Loucy (cell line): ENCODE measurements around the gene COL13A1.

ENCODE experiments used
- H2AFZ ChIP-seq: fragments of 200-600 bp; sonication (generic); 2 replicates; pipeline ENCODE4 v1.6.0; 2016; ENCODE audit warnings: antibody characterized with exemption, mild to moderate bottlenecking, low read length, moderate library complexity
- H3F3A ChIP-seq: fragments of 200-600 bp; 2 replicates; pipeline ENCODE4 v1.6.0; 2016; ENCODE audit warnings: antibody characterized with exemption, low read depth, mild to moderate bottlenecking
- H3K27me3 ChIP-seq: fragments of 200-600 bp; sonication (generic); 2 replicates; pipeline ENCODE4 v1.6.1; 2014; ENCODE audit warnings: low read length, mild to moderate bottlenecking; ENCODE audit not compliant: insufficient read depth, poor library complexity, severe bottlenecking
- H3K36me3 ChIP-seq: fragments of 200-600 bp; sonication (generic); 2 replicates; pipeline ENCODE4 v1.6.1; 2016; ENCODE audit warnings: low read length; ENCODE audit not compliant: insufficient read depth
- H3K4me1 ChIP-seq: fragments of 200-600 bp; sonication (generic); 2 replicates; pipeline ENCODE4 v1.5.1; 2014; ENCODE audit warnings: low read length, mild to moderate bottlenecking; ENCODE audit not compliant: insufficient read depth, poor library complexity, severe bottlenecking
- H3K4me2 ChIP-seq: fragments of 200-600 bp; sonication (generic); 2 replicates; pipeline ENCODE4 v1.6.0; 2014; ENCODE audit warnings: antibody characterized with exemption, low read length, low read depth, mild to moderate bottlenecking; ENCODE audit not compliant: poor library complexity, severe bottlenecking
- H3K4me3 ChIP-seq: fragments of 200-600 bp; sonication (generic); 2 replicates; pipeline ENCODE4 v1.5.1; 2014; ENCODE audit warnings: low read length, mild to moderate bottlenecking, mixed read lengths; ENCODE audit not compliant: poor library complexity, severe bottlenecking
- H3K79me2 ChIP-seq: fragments of 200-600 bp; sonication (generic); 2 replicates; pipeline ENCODE4 v1.6.1; 2014; ENCODE audit warnings: low read length; ENCODE audit not compliant: insufficient read depth
- H3K9ac ChIP-seq: fragments of 200-600 bp; sonication (generic); 2 replicates; pipeline ENCODE4 v1.6.0; 2014; ENCODE audit warnings: mild to moderate bottlenecking, low read depth, low read length, moderate library complexity; ENCODE audit not compliant: poor library complexity, severe bottlenecking
- H3K9me2 ChIP-seq: fragments of 200-600 bp; sonication (generic); replicated peaks from 2 replicates; pipeline ENCODE4 v1.6.1; 2016; ENCODE audit warnings: low read depth, low read length, mixed read lengths
- H3K9me3 ChIP-seq: fragments of 200-600 bp; sonication (generic); 2 replicates; pipeline ENCODE4 v1.6.1; 2014; ENCODE audit warnings: mild to moderate bottlenecking, antibody characterized with exemption, low read length, low read depth; ENCODE audit not compliant: insufficient read depth
- H4K20me1 ChIP-seq: fragments of 200-600 bp; sonication (generic); 2 replicates; pipeline ENCODE4 v1.6.0; 2014; ENCODE audit warnings: antibody characterized with exemption, low read length, mild to moderate bottlenecking; ENCODE audit not compliant: insufficient read depth, poor library complexity, severe bottlenecking
- EZH2phosphoT487 ChIP-seq: fragments of 200-600 bp; IDR thresholded peaks from 2 replicates; pipeline ENCODE4 v1.6.1; 2018; ENCODE audit warnings: antibody characterized with exemption, mild to moderate bottlenecking, moderate library complexity, borderline replicate concordance
- TF ChIP-seq, protein P1 (sequence below): fragments of 200-600 bp; sonication (generic); conservative IDR thresholded peaks from 2 replicates; pipeline ENCODE4 v1.5.1; 2014; ENCODE audit warnings: mild to moderate bottlenecking, antibody characterized with exemption, low read length

Gene COL13A1

DNA sequence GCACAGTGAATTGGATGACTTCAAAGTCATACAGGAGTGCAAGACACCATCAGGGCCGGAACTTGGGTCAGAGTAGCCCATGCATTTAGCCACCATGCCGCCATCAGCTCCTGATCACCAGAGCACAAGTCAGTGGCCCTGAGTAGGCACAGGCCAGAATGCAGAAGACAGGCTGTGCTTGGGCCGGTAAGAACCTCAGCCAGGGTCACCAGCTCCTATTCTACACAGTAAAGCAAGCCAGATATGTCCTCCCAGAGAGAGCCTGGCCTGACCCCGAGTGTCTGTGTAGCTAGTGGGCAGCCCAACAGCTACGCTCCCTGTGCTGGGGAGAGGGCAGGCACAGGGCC is 44.5 kb upstream of the COL13A1 start:
- TF ChIP-seq, protein P1, sequence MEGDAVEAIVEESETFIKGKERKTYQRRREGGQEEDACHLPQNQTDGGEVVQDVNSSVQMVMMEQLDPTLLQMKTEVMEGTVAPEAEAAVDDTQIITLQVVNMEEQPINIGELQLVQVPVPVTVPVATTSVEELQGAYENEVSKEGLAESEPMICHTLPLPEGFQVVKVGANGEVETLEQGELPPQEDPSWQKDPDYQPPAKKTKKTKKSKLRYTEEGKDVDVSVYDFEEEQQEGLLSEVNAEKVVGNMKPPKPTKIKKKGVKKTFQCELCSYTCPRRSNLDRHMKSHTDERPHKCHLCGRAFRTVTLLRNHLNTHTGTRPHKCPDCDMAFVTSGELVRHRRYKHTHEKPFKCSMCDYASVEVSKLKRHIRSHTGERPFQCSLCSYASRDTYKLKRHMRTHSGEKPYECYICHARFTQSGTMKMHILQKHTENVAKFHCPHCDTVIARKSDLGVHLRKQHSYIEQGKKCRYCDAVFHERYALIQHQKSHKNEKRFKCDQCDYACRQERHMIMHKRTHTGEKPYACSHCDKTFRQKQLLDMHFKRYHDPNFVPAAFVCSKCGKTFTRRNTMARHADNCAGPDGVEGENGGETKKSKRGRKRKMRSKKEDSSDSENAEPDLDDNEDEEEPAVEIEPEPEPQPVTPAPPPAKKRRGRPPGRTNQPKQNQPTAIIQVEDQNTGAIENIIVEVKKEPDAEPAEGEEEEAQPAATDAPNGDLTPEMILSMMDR = no peak
- no peak for TF ChIP-seq EZH2phosphoT487
- Histone ChIP-seq H2AFZ (no peak overlapping the region), H3K9me2 (no peaks in the 10 kb centered on the region), H3K4me3 (no peak overlapping the region), H4K20me1 (no peaks in the 10 kb centered on the region), H3K79me2 (no peaks in the 10 kb centered on the region), H3K9me3 (no peaks in the 10 kb centered on the region), H3K4me2 (no peak overlapping the region), H3F3A (no peaks in the 10 kb centered on the region), H3K27me3 (no peaks in the 10 kb centered on the region), H3K4me1 (peaks cover 5% of the 10 kb centered on the region), H3K9ac (no peak overlapping the region), H3K36me3 (no peaks in the 10 kb centered on the region)

DNA sequence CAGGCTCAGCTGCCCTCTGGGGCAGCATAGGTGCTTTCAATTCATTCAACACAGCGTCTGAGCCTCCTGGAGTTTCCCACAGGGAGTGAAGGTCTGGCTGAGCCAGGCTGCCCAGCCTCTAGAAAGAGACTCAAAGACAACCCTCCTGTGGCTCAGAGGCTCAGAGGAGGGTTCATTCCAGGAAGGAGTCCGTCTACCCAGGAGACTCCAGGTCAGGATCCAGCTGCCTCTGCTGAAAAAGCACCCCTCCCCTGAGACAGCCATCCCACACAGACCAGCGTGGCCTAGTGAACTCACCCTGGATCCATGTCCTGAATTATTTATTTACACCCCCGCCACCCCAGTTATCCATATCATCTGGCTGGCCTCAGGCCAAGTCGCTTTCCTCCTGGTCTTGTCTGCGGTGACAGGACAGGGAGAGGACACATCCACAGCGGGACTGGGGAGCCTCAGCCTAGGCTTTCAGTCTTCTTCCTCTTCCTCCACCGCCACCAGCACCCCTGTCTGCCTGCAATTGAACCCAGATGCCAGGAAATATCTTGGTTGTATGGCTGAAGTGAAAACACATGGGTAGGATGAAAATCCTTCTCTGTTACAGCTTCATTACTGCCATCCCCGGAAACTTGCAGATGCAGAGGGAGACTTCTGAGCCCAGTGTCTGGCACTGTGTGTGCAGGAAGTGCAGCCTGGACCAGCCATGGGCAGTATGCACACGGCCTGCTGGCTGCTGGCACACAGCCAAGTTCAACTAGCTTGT is 44.0 kb upstream of the COL13A1 start:
- H3K4me3 ChIP-seq = no peak overlapping the region
- no peak for TF ChIP-seq EZH2phosphoT487
- TF ChIP-seq, protein P1 = no peak

DNA sequence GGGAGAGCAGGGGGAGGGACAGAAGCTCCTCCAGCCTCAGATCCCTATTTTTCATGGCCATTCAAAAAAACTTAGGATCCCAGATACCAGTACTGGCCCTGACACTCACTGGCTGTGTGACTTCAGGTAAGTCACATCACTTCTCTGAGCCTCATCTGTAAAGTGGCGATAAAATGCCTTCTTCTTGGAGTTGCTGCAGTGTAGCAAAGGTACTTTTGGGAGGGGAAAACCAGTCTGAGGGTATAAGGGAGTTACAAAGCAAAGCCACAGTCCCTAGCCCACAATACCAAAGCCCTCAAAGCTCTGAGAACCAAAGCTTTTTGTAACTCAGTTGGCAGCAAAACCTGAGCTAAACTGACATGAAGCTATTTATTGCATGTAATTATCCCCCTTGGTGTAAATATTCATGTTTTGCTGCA is 43.4 kb upstream of the COL13A1 start:
- Histone ChIP-seq H2AFZ (no peak overlapping the region), H3K79me2 (no peaks in the 10 kb centered on the region), H3K4me3 (no peak overlapping the region), H3K9ac (no peak overlapping the region), H3K27me3 (no peaks in the 10 kb centered on the region), H3K4me2 (no peak overlapping the region), H3K4me1 (peaks cover 5% of the 10 kb centered on the region), H3F3A (no peaks in the 10 kb centered on the region), H3K36me3 (no peaks in the 10 kb centered on the region), H3K9me3 (no peaks in the 10 kb centered on the region), H4K20me1 (no peaks in the 10 kb centered on the region), H3K9me2 (no peaks in the 10 kb centered on the region)
- no peak for TF ChIP-seq EZH2phosphoT487
- TF ChIP-seq, protein P1 = no peak

More for the DNA sequence above, 44.0 kb upstream of the COL13A1 start:
- Histone ChIP-seq H3F3A (no peaks in the 10 kb centered on the region), H3K79me2 (no peaks in the 10 kb centered on the region), H3K4me1 (peaks cover 5% of the 10 kb centered on the region), H3K36me3 (no peaks in the 10 kb centered on the region), H3K27me3 (no peaks in the 10 kb centered on the region), H3K9ac (no peak overlapping the region), H4K20me1 (no peaks in the 10 kb centered on the region), H2AFZ (no peak overlapping the region), H3K9me3 (no peaks in the 10 kb centered on the region), H3K4me2 (no peak overlapping the region), H3K9me2 (no peaks in the 10 kb centered on the region)
